SK-N-SH (cell line): ENCODE results near the gene PPP1R9B.

Experiments used
- POLR2AphosphoS5 ChIP-seq: IDR thresholded peaks from 2 replicates; pipeline ENCODE4 v1.6.1; 2012; ENCODE audit warnings: low read depth, low read length
- REST ChIP-seq: IDR thresholded peaks from 2 replicates; pipeline ENCODE4 v1.6.1; 2012; ENCODE audit warnings: mild to moderate bottlenecking, low read depth, low read length, moderate library complexity

- no peak for TF ChIP-seq POLR2AphosphoS5
- no peak for TF ChIP-seq REST
Observed at GRCh38 chr17:50174444-50174843, 24.0 kb upstream of the PPP1R9B start.
